HG02610 (cell line): Measurements from ENCODE around the gene LGALS13.

Experiments
- ATAC-seq: cut with Tn5 transposase; IDR thresholded peaks from one replicate; pipeline ENCODE4 v1.9.1; 2021; ENCODE audit warnings: mild to moderate bottlenecking, moderate library complexity; ENCODE audit not compliant: unreplicated experiment

LGALS13 gene, protein sequence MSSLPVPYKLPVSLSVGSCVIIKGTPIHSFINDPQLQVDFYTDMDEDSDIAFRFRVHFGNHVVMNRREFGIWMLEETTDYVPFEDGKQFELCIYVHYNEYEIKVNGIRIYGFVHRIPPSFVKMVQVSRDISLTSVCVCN

DNA sequence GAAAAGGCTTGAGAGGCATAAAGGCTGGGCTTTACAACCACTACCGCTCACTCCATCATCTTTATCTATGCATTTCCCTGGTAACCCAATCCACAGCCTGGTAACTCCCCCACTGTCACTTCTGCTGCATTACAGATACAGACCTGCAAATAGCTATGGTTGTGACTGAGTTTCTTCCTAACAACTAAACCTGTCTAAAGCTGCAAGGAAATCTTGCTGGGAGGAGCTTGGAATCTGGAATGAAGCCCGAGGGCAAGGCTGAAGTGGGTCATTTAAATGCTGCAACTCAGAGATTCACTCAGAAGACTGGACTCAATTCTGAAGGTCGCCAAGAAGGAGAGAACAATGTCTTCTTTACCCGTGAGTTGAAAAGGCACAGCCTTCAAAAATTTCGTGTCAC, at the start of gene LGALS13:
TSS of gene LGALS13 (plus strand) at position 301 of the 400 bp plus-strand sequence. CDS start at position 346, 45 bp downstream.
- no peak for ATAC-seq

DNA sequence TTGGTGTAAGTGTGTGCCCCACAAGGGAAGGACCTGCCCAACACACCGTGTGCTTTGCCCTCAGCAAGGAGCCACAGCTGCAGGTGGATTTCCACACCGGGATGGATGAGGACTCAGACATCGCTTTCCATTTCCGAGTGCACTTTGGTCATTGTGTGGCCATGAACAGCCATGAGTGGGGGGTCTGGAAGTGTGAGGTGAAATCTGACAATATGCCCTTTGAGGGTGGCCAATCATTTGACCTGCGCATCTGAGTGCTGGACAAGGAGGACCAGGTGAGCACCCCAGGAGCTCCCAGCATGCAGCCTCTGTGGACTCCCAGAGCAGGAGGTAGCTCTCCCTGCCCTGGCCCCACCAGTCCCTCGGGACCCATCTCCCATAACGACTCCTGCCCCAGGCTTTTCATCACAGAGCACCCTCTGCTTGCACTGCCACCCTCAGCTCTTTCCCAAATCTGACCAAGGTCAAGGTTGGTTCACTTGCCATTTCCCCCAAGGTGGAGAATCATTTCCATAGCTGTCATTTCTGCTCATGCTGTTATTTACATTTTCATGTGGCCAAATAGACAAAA, 49.2 kb upstream of the LGALS13 start:
- ATAC-seq, result no peak

DNA sequence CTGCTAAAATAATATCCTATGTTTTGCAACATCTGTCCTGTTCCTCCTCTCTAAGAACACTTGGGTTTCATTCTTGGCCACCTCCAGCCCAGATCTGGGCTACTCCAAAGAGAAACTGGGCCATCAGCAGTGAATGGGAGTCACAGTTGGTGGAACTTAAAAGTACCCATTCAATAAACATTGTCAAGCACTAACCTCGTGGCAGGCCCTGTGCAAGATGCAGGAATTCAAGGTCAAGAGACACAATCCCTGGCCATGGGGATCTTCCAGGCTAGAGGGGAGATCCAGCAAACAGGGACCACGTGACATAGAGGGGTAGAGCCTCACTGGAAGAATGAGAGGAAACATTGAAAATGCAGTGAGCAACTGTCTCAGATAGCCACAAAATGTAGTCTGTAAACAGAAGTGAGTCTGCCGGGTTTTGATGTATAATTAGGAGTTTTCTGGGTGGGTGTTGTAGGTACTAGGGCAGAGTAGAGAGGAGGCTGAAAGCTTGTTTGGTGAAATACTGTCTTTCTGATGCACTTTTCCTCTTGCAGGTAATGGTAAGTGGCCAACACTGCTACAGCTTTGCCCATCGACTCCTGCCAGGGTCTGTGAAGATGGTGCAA, 47.5 kb upstream of the LGALS13 start:
- no peak for ATAC-seq

DNA sequence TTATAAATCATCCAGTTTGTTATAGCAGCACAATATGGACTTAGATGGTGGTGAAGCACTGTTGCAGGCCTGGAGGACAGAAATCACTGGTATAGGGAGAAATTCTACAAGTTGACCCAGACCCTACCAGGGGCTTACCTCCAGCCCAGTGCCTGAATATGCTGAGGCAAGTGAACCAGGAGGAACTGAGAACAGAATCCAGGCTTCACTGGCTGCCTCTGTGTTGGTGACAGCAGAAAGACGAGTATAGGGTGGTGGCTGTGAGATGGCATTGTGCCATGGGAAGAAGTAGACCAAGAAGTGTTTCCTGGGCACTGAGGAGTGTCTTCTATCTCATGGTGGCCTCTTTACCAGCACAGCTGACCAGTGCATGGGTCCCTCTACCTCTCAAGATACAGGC, 46.4 kb upstream of the LGALS13 start:
- ATAC-seq, result no peak

DNA sequence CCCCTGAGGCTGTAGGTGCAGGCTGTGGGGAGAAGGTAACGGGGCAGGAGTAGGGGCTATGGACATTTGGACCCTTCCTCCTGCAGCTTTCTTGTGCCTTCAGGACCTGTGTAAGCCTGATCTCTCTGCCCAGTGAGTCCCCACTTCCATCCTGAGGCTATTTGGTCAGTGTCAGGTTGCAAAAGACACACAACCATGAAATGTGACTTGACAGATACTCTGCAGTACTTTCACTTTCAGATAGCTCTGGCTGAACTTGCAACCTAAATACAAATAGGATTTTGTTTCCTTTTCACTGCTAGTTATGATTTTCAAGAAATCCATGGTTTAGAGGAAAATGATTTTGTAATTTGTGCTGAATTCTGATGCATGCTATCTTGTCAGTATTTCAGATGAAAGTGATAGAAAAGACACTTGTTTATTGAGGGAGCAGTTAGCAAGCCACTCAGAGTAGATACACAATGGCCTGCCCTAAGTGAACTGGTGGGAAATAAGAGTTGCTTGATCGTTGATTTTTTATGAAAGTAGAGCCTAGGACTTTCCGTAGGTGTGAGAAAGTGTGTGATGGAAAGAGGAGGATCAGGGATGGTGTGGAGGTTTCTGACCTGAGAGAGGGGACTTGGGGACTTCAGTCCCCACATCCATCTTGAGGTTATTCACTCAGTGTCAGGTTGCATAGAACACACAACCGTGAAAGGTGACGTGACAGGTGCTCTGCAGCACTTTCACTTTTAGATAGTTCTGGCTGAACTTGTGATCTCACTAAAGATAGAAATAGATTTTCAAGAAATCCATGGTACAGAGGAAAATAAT, 44.3 kb upstream of the LGALS13 start:
- ATAC-seq, result peak; percentile 65

DNA sequence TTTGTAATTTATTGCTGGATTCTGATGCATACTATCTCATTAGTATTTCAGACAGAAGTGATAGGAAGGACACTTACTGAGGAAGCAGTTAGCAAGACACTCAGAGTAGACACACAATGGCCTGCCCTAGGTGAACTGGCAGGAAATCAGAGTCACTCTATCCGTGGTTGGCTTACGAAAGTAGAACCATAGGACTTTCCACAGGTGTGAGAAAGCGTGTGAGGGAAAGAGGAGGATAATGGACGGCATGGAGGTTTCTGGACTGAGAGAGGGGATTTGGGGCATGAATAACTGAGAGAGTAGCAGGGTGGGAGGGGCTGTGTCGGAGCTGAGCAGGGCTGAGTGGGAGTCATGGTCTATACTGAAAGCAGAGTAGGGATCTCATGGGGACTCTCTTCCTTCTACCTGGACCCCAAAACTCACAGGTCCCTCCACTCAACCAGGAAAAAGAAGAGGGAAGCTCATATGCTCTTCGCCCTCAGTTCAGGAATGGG, 43.7 kb upstream of the LGALS13 start:
- peak; percentile 36 for ATAC-seq

DNA sequence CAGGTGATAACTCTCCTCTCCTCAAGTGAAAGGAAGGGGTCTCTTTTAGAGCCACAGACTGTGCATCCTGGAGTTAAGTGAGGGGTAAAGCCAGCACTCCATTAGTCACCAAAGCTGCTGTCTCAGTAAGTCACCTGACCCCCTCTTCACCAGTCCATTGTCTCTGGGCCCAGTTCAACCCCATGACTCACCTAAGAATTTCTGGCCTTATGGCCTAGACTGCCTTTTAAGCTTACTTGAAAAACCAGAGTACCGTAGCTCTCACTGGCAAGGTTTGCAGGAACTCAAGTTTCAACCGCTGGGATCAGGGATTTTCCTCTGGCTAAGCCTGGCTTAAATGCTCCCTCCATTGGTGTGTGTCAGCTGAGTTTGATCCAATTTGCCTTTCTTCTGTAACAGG, 38.9 kb upstream of the LGALS13 start:
- ATAC-seq, result no peak

DNA sequence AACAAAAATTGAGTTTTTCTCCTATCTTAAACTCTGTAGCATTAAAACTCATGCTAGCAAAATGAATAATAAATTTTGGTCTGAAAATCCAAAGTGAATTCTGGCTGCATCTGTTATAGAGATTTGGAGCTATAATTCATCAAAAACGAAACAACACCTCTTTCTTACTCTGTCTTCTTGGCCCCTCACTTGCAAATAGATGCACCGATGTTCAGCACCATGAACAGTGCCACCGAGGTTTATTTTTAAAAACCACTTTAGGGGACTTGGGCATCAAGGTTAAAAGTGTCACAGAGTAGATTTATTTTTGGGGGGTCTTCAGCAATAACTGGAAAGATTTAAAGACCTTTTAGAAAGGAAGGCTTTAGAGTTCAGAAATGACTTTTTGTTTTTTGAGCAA, 36.3 kb upstream of the LGALS13 start:
- ATAC-seq, result no peak

DNA sequence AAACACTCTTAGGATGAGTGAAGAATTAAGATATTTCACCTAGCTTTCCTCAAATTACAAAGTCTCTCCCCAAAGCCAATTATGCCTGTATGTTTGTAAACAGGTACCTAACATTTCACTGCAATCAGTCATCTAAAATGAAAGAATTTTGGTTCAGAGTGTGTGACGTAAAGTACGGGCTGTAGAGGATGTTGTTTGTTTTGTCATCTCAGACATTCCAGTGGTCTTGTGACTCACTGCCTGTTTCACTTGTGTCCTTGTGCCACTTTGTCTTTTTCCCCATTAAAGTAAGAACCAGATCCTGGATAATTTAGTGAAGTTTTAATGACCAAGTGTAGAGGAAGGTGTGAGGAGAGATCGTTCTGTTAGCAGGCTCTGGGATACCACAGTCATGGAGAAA, 33.7 kb upstream of the LGALS13 start:
- ATAC-seq, result no peak

DNA sequence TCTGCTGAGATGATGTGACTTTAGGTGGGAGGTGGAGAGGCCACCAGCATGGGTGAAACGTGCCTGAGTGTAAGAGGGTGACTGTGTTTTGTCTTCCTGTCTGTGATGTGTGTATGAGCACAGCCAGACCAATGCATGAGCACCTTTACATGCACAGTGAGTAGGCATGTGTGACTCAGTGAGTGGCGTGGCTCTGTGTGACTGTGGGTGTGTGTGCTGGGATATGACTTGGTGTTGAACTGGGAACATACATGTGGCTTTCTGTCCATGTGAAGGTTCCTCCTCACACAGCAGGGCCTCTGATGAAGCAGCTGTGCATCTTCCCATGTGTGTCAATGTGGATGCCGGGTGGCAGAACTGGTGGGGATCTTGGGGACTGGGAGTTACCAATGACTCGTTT, 19.9 kb upstream of the LGALS13 start:
- peak; percentile 35 for ATAC-seq

DNA sequence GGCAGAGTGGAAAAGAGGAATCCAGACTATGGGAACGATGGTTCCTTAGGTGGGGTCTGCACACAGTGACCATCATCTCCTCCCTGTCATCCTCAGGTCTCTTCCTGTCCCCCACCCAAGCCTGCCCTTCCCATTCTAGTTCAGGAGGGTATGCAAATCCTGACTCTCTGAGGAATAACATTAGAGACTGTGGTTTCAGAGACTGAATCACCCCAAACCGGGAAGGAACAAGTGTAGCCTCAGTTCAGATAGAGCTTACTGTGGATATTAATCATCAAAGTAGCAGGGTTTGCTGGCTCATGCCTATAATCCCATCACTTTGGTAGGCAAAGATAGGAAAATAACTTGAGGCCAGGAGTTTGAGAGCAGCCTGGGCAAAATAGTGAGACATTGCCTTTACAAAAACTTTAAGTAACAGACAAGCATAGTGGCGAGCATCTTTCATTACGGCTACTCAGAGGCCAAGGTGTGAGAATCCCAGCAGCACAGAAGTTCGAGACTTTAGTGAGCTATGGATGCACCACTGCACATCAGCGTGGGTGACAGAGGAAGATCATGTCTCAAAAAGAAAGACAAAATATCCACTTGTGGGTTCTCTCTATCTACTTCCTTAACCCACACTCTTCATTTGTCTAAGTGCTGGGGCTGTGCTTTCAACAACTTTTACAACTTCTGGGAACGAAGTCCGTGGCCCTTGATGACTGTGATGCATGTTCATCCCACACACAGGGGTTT, 19.3 kb upstream of the LGALS13 start:
- ATAC-seq, result peak; percentile 62

DNA sequence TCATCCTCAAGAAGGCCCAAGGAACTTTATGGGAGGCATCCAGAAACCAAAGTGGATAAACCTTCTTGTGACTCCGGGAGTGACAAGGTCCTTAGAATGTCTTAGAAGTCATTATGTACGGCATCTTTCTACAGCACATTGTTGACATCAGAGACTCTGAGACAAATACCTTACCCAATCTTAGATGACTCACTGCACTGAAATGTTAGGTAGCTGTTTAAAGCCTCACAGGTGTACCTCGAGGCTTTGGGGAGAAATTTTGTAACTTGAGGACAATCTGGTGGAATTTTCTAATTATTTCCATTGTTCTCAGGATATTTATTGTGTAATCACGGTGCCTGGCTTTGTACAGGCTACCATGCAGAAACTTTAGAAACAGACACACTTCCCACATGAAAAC, 14.8 kb upstream of the LGALS13 start:
- no peak for ATAC-seq

DNA sequence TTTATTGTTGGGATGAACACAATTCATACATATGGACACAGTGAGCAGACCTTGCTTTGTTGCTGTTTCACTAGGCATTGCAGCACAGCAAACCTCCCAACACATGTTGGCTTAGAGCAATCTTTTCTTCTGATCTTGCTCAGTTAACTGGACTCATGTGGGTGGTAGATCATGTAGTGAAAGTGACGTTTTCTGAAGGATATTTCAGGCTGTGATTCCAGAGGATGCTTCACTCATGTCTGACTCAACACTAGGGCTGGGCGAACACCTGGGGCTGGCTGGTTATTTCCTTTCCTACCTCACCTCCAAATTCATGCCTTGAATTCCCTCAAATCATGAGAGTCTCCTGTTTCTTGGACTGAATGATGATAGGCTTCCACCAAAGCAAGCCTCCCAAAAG, 14.3 kb upstream of the LGALS13 start:
- ATAC-seq, result no peak

DNA sequence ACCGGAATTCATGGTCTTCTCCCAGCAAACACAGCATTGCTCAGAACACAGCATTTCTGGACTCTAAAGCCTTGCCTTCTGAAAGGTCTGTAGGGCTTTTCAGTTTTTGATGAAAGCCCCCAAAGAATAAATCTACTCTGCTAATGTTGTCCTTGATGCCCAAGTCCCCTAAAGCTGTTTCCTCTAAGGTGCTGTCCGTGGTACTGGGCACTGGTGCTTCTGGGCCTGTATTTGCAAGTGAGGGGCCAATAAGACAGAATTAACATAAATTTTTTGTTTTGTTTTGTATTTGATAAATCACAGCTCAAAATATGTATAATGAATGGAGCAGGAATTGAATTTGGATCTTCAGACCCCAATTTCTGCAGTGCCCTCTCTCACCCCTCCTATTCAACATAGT, 12.1 kb upstream of the LGALS13 start:
- ATAC-seq, result no peak

DNA sequence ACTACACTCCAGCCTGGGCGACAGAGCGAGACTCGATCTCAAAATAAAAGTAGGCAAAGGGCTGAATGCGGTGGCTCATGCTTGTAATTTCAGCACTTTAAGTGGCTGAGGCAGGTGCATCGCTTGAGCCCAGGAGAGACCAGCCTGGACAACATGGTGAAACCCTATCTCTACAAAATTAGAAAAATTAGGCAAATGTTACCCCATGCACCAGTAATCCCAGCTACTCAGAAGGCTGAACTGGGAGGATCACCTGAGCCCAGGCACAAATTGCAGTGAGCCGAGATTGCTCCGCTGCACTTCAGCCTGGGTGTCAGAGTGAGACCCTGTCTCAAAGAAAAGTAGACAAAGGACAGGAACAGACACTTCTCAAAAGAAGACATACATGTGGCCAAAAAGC, 9.9 kb upstream of the LGALS13 start:
- ATAC-seq, result no peak

DNA sequence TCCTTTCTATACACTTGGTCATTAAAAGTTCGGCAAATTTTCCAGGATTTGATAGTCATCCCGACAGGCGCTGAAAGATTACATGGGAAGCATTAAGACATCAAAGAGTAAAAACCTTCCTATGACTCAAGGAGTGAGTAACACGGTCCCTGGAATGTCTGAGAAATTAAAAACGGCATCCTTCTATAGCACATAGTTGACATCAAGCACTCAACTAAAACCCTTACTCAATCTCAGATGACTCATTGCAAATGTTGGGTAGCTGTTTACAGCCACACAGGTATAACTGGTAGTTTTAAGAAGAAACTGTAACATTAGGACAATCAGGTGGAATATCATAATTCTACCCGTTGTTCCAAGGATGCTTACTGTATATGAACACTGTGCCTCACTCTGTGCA, 6.4 kb upstream of the LGALS13 start:
- no peak for ATAC-seq

DNA sequence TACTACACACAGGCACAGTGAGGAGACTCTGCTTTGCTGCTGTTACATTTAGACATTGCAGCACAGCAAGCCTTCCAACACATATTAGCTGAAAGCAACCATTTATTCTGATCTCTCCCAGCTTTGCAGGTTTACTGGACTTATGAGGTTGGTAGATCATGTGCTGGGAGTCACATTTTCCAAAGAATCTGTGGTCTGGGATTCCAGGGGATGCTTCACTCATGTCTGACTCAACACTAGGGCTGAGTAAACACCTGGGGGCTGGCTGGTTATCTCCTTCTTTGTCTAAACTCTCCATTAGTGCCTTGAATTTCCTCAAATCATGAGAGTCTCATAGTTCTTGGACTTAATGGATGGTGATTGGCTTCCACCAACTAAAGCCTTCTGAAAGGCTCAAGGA, 5.4 kb upstream of the LGALS13 start:
- no peak for ATAC-seq

DNA sequence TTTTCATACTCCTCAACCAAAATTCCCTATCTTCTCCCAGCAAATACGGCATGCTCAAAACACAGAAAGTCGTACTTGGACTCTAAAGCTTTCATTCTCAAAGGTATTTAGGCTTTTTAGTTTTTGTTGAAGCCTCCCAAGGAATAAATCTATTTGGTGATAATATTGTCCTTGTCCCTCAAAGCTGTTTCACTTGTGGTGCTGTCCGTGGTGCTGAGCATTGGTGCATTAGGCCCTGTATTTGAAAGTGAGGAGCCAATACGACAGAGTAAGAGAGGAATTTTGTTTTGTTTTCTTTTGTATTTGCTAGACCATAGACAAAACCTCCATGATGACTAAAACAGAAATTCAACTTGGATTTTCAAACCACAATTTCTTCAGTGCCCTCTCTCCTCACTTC, 3.2 kb upstream of the LGALS13 start:
- ATAC-seq, result no peak

DNA sequence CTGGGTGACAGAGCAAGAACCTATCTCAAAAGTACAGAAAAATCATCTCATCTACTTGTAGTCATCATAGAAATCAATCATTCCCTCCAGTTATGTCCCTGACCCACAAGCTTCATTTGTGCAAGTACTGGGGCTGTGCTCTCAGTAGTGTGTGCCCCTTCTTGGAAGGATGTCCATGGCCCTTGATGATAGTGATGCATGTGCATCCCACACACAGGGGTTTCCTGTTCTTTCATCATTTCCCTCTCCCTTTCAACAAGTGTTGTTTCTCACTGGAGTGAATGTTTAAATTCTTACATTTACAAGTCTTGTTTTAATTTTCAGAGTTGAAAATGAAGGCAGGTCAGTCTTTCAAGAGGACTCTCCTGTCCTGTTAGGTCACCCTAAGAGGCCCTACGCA, 1.5 kb downstream of the LGALS13 start:
- ATAC-seq, result no peak

DNA sequence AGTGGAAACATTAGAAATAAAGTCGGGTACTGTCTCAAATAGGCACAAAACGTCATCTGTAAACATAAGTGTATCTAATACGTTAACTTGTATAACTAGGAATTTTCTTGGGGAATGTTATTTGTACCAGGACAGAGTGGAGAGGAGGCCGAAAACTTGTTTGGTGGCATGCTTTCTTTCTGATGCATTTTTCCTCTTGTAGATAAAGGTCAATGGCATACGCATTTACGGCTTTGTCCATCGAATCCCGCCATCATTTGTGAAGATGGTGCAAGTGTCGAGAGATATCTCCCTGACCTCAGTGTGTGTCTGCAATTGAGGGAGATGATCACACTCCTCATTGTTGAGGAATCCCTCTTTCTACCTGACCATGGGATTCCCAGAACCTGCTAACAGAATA, 4.7 kb downstream of the LGALS13 start:
- ATAC-seq, result no peak

DNA sequence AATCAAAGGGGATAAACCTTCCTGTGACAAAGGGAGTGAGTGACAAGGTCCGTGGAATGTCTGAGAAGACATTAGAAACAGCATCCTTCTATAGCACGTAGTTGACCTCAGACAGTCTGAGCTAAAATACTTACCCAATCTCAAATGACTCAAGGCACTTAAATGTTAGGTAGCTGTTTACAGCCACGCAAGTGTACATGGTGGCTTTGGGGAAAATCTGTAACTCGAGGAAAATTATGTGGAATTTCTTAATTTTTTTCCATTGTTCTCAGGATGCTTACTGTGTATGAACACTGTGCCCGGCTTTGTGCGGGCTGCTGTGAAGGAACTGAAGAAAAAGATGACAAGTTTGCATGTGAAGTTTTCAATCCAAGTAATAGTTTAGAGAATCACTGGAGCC, 5.2 kb downstream of the LGALS13 start:
- no peak for ATAC-seq
